Activated CD4-positive, alpha-beta T cell treated with anti-CD3 and anti-CD28 coated beads, Interleukin-2, amount 50 U/mL, for 16 hours (primary cell): ENCODE results near the gene C14orf119.
A peak's percentile ranks its signal among the peaks of the same experiment; 100 is the strongest.

ENCODE experiments used
- DNase-seq: peaks from one replicate; pipeline ENCODE4 v3.0.0-alpha.2; 2020

The C14orf119 gene, protein sequence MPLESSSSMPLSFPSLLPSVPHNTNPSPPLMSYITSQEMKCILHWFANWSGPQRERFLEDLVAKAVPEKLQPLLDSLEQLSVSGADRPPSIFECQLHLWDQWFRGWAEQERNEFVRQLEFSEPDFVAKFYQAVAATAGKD

DNA sequence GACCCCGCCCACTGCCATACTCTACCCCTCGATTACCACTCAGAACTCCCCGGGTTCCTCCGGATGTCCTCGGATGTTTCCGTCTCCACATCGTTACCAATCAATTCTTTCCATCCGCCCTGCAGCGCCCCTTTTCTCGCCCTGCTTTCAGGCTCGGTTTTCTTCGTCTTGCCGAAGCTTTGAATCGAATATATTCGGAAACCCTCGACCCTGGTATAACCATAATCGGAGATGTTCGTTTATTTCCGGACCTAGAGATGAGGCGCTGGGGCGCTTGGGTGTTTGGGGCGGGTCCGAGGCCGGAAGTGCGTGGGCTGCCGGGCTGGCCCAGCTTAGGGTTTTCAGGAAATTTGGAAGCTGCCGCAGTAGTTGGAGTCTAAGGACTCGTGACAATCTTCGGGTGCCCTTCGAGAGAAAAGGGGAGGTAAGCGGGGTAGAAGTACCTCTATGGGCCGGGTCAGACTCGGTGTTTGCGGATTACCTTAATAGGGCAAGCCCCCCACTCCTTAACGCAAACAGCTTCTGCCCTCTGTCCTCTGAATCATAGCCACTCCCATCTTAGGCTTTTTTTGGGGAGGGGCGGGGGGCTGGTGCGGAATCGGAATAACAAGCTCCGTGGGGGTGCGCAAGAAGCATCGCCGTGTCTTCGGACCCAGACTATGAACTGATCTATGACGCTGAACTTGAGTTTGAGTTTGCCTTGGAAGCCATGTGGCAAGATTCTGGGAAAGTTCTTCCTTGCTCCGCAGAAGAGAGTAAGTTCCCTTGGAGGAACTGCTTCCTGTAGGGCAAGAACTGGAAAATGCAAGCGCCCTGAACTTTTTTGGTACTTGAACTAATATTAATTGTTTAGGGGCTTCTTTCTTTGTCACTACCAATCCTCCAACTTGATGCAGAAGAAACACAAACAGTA lies at the start of gene C14orf119:
Gene C14orf119 (plus strand): TSS at position 310 of the 913 bp plus-strand sequence. CDS start 2,154 bp downstream, outside the sequence.
- DNase-seq = peak; percentile 100

DNA sequence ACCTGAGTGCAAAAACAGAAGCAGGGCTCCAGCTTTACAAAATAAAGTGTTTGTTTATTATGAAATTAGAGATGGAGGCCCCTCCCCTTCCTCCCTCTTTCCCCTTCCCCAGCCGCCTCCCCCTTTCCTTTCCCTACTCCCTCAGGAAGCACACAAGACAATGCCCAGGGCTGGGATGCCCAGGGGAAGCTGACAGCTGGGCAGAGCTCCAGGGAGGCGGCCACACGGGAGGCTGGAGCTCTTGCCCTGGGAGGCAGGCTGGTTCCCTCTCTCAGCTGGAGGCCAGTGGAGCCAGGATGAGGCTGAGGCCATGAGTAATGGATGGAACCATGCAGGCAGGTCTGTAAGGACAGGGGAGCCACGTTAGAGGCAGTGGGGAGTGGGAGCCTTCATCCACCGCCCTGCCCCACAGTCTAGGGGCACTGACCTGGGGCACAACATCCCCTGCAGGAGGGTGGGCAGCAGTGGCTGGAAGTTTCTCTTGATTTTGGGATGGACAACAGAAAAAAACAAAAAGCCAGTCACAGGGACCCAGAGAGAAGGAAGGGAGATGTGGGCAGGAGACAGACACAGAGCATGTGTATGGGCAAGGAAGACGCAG lies 48.2 kb upstream of the C14orf119 start:
- no peak for DNase-seq

GRCh38 chr14:23047751-23048693 lies 47.3 kb upstream of the C14orf119 start:
- DNase-seq = no peak

GRCh38 chr14:23049011-23049410 lies 46.3 kb upstream of the C14orf119 start:
- no peak for DNase-seq

- no peak for DNase-seq
Observed at GRCh38 chr14:23051141-23052057, 43.9 kb upstream of the C14orf119 start.

DNA sequence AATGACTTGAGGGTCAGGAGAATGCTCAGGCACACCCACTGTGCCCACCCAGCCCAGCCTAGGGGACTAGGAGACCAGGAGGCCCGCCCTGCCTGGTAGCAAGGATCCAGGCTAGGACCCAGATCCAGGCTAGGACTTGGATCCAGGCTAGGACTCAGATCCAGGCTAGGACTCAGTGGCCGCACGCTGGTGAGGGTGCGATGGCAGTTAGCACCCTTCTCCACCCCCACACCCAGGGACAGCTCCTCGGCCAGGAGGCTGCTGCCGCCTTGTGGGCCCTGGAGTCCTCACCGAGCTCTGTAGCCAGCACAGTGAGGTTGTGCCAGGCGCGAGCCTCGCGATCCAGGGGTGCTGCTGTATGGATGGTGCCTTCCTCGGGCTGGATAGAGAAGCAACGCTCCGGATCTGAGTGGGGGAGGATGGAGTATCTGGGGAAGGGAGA lies 43.1 kb upstream of the C14orf119 start:
- DNase-seq = no peak

- no peak for DNase-seq
Observed at GRCh38 chr14:23052671-23053070, 42.6 kb upstream of the C14orf119 start.

DNA sequence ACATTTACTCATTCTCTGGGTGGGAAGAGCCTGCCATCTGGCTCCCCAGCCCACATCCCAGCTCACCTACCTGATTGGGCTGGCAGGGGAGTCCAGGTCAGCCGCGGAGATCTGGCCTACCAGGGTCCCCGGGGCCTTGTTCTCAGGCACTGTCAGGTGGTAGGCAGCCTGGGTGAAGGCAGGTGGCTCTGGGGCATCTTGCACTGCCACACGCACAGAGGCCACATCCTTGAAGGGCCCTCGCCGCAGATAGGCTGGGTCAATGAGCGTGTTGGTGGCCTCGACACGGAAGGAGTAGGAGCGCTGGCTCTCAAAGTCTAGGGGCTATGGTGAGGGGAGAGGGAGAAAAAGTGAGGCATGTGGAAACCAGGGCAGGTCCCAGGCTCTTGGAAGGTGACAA lies 41.9 kb upstream of the C14orf119 start:
- DNase-seq = no peak

GRCh38 chr14:23054000-23054811 lies 41.1 kb upstream of the C14orf119 start:
- DNase-seq = no peak

- DNase-seq = no peak
Observed at GRCh38 chr14:23055147-23055550, 40.2 kb upstream of the C14orf119 start.

DNA sequence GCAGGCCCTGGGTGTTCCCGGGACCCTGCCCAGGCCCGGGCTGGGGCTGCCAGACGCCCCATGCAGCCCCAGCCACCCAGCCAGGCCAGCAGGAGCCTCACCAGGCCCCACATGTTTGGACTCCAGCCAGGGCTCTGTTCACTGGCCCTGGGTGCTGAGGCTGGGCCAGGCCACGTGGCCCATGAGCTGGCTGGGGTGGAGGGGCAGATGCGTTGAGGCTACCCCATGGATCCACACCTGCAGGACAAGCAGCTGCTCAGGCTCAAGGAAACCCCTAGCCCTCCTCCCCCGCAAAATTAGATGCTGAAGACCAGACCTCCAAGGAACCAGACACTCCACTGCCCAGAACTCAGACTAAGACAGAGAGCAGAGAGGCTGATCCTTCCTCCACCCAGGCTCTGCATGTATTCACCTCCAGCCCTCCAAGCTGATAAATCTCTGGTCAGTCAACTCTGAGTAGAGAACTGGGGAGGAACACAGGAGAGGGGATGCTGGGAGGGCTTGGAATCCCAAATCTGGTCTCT lies 39.6 kb upstream of the C14orf119 start:
- no peak for DNase-seq

- peak; percentile 72 for DNase-seq
Observed at GRCh38 chr14:23056145-23056955, 39.0 kb upstream of the C14orf119 start.

- DNase-seq = peak; percentile 63
Observed at GRCh38 chr14:23056956-23057756, 38.1 kb upstream of the C14orf119 start, which contains the start of gene CDH24. Gene CDH24, minus strand, starts transcription at chr14:23057520. Its CDS starts 1,787 bp downstream, at chr14:23055733.

GRCh38 chr14:23057757-23058653 lies 37.3 kb upstream of the C14orf119 start:
- DNase-seq = peak; percentile 88

GRCh38 chr14:23058654-23059504 lies 36.4 kb upstream of the C14orf119 start:
- DNase-seq = no peak

GRCh38 chr14:23060536-23061260 lies 34.6 kb upstream of the C14orf119 start:
- DNase-seq = no peak
